ENCODE measurements around the gene NEK6.

The NEK6 gene

DNA sequence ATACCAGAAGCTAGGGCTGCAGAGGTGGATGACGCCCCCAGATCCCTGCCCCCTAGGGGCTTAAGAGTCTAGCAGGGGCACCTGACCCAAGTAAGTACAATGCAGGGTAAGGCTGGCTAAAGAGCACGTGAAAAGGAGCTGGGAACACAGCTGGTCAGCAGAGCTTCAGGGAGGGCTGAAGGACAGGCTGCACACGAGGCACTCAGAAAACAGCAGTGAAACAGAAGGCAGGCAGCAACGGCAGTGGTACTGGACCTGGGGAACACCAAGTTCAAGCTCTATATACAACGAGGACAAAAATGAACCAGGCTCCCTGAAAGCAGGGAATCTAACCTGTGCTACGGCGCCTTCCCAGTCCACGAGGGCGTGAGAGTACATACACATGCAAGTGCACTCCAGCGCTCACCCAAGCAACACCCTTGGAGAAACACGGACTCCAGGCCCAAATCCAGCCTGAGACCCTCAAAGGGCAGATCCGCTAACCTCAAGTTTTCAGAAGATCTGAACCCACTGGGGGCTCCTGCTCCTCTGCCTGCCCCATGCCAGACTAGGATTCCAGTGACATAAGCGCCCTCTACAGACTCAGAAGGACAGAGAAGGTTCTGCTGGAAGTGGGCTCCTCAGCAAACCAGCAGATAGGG is 100.1 kb downstream of the NEK6 start:
- FAIRE-seq = no peak

DNA sequence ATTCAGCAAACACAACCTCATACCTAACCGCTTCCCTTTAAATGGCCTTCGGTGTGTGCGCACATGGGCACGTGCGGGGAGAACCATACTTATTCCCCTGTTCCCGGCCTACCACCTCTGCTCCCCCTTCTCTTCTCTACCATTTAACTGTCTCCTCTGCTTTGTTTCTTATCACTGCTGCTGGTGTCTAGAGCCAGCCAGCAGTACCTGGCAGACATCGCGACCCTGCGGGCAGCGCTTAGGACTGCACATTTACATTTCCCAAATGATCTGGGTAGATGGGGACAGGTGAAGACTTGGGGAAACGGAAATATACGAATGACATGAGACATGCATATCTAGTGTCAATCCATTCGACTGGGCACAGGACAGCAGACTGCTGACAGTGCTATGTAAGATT is 100.9 kb downstream of the NEK6 start:
- no peak for FAIRE-seq

DNA sequence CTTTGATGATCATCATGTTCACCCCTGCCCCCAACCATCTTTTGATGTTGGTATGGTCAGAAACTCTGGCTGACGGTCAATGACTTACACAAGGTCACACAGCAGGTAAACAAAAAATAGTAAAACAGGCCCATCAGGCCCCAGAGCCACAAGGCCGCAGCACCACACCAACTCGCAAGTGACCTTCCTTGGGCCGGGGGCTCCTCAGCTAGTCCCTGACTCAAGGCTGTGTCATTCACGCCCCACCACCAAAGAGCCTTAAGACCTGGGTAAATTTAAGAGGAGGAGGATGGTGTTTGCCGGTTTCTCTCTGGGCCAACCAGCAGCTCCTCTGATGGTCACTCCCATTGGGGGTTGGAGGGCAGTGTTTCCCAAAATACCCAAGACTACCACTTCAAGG is 101.7 kb downstream of the NEK6 start:
- FAIRE-seq = no peak

DNA sequence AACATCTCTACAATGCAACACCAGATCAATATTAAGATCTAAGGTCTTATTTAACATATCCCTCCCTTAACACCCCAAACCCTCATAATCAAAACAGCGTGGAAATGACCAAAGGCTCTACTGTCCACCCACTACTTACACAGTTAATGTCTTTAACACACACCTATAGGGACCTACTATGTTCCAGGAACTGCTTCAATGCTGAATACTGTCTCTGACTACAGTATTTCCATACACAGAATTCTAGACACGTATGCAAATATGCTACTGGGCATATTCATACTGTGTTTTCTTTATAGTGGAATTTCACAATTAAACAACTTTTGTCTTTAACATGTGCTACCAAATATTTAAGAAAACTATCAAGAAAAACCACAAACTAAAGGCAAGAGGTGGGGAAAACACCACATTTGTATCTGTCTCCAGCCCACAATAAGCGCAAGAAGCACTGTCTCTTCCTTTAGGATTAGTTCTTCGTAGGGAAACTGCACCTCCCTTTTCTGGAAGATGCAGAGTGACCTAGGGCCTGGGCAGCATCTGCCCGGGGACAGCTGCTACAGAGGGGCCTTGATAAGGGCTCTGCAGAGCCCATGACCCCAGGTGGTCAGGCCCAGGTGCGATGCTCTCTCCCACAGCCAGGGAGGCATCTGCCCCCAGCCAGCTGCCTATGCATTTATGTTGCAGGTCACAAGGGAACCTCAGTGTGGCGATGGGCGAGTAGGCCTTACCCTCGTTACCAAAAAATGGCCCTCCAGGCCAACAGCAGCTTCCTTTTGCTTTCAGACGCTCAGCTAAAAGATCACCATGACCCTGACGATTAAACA is 102.3 kb downstream of the NEK6 start:
- no peak for FAIRE-seq

DNA sequence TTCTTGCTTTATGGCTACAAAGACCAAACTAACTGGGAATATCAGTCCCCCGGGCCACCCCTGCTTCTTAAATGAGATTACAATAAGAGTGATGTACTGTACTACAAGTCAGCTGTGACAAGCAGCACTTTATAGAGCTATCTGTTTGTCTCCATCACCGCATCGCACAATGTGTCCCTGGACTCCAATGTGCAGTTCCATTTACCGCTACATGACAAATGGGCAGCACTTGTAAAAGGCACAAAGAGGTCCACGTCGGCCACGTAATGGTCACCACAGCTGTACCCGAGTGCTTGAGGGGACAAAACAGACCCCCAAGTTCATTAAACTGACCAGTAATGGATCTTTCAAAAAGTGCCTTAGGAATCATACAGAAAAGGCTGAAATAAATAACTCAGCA is 103.4 kb downstream of the NEK6 start:
- FAIRE-seq = no peak

DNA sequence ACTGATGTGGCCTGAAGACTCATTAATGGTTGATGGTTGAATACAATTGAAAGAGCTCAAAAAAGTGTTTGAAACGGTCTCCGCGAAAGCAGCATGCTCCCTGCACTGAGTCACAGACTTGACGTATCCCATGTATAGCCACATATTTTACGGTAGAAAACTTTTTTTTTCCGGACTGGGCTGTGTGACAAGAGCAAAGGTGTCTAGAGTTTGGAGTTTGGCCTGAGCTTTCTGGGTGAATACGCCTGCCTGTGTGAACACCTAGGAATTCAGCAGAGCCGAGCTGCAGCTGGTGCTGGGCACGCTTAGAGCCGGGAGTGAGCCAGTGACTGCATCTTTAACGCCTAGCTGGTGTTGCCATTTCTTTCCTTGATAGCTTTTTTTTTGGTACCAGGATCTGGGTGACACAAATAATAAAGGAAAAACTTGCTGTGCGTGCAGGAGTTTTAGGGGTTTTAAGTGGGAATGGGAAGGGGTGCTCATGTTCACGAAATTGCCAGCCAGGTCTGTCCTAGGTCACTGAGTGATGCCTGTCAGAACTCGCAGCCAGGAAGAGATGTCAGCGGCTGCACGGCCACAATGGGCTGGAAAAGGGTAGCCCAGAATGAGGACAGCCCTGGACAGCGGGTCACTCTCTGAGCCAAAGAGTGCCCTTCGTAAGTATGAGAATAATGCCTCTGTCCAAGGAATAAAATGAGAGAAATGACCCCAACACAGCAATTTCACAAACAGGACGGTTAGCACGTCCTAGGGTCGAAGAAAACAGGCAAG is 105.8 kb downstream of the NEK6 start:
- FAIRE-seq = no peak

DNA sequence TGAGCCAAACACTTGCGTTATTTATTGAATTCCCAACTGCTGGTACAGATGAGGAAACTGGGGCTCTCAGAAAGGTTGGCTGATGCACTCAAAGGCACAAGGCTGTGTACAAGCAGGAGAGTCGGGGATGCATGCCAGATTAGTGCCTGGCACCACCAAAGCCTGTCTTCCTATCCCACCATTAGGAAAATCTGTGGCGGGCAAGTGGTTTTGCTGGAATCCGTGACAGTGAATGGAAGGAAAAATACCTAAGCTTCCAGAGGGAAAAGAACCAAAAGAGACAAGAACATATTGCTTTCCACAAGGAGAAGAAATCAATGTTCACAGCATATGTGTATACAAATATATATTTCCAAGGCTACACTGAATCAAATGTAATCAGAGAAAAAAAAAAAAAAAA is 106.4 kb downstream of the NEK6 start:
- no peak for FAIRE-seq

DNA sequence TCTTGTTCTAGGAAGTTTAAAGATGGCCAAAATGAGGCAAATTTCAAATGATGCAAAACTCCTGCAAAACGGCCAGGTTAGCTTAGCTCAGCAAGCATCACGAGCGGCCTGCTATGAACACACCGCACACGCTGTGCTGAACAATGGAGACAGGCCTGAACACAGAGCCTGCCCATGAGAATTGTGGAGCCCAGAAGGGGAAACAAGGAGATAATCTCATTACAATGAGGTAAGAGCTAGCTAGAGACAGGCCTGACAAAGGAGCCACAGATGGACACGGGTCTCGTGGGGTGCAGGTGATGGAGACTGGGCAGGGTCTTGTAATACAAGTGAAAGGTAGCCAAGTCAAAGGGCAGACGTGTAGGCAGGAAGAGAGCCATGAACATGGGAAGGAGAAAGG is 107.3 kb downstream of the NEK6 start:
- FAIRE-seq = no peak

DNA sequence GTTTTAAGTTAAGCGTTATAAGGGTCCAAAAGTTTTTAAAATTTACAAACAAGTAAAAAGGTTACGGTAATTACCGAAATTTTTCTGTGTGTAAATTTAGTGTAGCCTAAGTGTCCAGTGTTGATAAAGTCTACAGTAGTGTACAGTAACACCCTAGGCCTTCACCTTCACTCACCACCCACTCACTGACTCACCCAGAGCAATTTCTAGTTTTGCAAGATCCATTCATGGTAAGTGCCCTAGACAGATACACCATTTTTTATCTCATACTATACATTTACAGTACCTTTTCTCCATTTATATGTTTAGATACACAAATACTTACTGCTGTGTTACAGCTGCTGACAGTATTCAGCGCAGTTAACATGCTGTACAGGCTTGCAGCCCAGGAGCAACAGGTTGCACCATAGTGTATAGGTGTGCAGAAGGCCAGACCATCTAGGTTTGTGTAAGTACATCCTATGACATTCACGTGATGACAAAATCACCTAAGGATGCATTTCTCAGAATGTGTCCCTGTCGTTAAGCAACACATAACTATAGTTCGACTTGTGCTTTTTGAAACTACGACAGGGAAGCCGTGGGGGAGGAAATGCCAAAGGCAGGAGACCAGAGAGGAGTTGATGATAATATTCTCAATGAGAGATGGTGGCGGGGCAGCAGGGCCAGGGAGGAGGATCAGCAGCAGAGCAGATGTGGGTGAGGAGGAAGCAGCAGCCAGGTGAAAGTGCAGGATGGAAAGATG is 108.9 kb downstream of the NEK6 start:
- FAIRE-seq = no peak

DNA sequence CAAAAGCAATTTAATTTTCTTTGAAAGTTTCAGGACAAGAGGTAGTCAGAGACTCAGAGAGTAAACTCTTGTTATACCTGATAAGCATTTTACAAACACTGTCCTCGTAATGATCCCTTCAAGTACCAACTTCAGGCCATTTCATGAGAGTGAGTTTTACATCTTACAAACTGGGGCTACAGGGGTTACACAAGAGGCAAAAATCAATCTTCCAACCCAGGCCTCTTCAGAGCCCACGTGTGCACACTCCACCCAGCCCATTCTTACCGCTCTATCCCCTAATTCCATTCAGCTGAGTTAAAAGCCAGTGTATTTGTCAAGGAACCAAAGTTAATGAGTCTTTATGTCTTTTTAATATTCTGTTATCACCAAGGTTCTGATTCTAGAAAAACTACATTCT is 110.9 kb downstream of the NEK6 start:
- FAIRE-seq = no peak

DNA sequence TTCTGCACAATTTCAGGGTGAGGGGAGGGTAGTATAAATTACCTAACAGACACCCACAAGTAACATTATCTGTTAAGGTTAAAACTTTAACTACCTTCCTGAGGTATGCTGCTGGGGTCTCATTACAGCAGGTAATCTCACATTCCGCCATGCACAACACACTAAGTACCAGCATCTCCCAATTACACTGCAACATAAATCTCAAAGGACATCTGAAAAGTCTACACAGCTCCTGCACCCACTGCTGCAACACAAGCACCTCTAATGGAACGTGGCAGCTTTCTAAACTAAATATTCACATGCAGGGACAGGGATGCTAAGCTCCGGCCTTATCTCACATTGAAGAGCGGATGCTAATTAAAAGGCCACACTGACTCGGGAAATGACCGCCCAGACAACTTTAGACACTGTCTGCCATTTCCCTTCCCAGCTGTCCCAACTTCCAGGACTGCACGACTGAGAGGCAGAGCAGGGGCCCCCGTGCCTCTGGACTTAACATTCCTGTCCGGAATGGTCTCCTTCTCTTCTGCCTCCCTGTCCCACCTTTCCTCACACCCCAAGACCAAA is 111.6 kb downstream of the NEK6 start:
- FAIRE-seq = no peak

DNA sequence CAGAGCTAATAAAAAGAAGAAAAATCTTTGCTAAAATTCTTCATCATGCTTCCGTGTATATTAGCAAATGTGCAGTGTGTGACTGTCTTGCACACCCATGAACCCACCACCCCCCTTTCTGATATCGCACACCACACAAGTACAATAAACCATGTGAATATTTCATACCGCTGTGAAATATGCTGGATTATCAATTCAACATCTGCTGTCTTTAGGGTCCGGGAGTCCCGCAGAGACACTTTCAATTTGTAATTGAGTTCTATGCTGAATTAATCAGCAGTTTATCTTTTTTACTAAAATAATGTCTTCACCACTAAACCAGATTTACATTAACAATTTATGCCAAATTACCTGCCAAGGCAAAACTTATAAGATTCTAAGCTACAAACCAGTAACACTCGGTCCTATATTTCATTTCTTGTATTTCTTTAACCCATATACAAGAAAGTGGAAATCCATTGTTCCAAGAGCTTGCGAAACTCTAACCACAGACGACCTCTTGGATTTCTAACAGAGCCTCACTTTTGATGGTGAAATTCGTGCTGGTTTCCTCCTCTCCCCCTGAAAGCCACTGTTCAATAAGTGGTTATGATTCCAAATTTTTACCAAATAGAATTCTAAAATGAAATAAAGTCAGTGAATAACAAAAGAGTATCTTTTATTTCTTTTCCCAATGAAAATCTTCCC is 113.3 kb downstream of the NEK6 start:
- no peak for FAIRE-seq

DNA sequence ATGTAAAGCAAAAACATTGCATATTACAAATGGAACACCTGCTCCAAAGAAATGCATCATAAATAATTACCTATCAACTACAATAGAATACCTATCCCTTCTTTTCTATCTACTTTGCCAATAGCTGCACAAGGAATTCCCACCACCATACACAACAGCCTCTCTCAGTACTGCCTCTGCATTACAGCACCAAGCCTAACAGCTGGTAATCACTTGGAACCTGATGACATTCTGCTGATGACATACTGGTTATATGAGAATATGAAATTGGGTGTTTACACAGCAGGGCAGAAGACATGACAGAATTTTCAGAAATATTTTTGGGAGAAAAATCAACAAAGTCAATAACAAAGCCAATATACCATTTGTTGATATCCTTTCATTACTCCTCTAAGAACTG is 114.3 kb downstream of the NEK6 start:
- FAIRE-seq = no peak

DNA sequence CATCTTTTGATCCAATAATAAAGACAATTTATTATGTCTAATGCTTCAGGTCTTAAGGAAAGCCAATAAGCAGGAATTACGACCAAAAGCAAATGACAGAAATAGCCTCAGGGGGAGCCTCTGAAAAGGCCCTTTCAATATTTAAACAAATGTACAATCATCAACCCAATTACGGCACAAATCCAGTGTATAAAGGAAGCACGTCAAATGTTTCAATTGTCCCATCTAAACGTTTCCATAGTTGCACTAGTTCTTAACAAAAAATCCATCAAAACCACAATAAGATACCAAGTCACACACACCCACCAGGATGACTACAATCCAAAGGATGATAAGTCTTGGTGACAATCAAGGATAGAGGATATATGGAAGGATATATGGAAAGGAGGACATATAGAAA is 115.6 kb downstream of the NEK6 start:
- FAIRE-seq = no peak

DNA sequence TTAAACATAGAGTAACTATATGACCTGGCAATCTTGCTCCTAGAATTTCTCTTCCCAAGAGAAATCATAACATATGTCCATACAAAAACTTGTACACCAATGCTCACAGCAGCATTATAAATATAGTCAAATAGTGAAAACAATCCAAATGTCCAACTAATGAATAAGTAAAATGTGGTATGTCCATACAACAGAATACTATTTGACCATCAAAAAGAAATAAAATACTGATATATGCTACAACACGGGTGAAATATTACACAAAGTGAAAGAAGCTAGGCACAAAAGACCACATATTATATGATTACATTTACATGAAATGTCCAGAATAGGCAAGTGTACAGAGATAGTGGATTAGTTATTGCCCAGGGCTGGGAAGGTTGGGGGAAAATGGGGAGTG is 116.1 kb downstream of the NEK6 start:
- no peak for FAIRE-seq

DNA sequence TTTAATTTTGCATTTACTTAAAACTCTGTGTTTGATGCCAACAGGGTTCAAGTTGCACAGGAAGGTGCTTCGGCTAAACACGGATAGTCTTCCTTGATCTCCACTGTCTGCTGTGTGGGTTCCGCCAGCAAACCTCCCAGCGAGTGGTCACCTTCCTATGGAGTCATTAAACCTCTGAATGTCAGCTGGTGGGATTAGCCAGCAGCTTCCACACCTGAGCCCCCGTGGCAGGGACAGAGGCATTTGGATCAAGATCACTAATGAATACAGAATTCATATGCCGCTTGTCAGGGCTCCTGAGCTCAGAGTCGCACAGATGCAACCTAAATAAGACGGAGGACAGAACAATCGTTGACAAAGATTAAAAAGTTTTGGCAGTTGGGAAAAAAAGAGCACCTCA is 118.0 kb downstream of the NEK6 start:
- no peak for FAIRE-seq

DNA sequence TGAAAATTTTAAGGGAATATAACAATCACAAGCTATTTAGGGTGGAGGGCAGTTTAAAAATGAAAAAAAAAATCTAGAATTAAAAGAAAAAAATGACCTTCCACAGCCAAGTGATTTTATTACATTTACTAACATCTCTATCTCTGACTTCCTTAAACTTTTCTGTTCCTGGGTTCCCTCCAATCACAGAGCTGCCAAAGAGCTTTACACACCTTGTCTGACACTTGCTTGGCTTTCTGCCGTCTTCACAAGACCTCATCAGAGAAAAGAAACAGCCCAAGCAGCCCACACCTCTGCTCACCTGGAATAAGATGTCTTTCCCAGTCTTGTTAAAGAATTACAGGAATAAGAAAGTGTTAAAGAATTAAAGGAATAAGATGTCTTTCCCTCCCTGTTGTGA is 118.6 kb downstream of the NEK6 start:
- FAIRE-seq = no peak

DNA sequence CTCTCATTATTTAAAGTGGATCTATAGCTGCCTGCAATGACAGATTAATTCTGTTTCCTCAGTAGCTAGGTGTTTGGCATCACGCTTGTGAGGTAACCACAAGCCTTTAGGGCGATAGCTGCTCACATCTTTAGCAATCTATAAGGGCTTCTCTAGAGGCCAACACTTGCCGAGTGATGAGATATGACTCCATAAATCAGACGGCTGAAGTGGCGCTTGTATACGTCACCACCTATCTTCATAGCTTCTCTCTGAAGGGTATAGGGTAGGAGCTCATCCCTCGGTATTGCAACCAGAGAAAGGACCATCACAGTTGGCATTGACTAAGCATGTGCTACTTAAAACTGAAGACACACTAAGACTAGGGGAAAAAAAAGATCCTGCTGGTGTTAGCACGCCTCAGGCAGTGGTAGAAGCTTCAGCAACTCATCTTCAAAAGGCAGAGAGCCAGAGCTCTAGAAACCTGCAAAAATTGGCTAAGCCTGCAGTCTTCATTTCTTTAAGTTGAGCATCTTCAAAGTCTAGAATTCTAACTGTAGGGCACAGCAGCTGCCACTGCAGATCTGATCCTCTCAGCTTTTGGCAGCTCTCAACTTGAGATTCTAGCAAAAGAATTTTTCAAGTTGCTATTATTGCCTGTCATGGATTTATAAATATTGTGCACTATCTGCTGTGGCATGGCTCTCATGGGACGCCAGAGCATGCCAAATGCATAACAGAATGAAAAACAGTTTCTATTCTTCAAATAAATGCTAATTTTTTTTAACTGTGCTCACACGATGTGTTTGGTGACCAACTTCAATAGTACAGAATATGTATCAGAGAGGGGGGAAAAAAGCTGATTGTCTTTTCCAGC is 120.0 kb downstream of the NEK6 start:
- no peak for FAIRE-seq

DNA sequence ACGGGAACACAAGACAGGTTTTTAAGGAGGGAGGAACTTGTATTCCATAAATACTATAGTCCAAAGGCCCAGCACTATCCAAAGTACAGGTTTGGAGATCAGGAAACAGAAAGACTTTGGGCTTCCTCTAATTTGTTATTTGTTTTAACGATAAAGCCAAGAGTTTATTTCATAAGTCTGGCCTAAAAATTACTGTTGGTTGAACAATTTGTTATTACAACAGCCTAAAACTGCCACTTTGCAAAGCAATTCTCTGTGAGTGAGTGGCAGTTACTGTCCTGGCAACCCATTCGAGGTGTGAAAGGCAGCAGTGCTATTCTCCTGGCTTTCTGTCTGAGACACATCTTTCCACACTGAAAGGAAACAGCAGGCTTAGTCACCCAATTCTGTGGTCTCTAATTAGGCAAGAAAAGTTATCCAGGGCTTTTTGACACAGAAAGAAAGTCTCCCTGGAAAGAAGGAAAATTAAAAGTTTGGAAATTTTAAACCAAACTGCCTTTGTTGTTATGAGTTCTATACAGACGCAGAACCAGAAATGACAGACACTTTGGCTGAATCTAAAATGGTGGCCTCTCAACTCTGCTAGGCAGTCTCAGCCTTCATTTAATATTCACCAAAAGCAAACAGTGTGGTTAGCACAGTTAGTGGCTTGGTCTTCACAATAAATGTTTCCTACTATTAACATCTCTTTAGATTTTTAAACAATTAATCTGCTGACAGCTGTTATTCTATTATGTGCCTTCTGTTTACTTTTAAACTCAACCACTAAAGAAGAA is 123.6 kb downstream of the NEK6 start:
- FAIRE-seq = no peak

DNA sequence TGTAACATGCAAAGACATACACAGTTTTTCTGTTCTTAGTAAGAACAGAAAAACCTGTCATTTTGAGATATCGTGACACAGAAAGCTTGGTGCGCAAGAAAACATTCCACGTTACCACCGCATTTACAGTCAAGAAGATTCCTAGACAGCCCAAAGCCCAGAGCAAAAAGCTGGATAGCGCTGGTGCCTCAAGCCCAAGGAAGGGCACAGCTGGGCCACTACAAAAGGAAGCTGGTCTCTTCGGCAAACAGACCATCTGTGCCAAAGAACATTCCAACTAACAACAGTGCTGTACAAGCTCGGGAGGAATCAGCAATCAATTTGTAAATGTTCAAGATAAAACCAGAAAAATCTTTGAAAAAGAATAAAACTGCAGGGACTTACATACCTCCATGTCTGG is 126.5 kb downstream of the NEK6 start:
- no peak for FAIRE-seq

DNA sequence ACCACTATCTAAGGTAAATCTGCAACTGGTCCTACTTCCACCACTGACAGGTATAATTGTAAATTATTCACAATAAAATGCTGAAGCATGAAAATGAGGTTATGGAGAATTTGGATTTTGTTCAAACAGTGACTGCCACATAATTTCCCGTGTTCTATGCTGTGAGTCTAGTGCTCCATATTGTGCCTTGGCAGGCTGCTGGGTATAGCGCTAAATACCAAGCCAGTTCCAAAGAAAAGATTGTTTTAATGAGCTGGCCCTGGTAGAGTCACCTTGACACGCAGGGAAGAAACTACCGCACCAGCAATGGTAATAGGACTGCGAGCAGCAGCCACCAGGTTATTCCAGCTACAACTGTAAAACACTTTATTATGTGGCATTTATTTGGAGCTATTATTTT is 127.1 kb downstream of the NEK6 start:
- FAIRE-seq = no peak

All from A204.1 (cell line).